CD1c-positive myeloid dendritic cell (primary cell): ENCODE results near the gene LAMA1.

Source experiments
- DNase-seq: peaks from one replicate; pipeline ENCODE4 v3.0.0-alpha.2; 2016; ENCODE audit errors: extremely low spot score

The LAMA1 gene

DNA sequence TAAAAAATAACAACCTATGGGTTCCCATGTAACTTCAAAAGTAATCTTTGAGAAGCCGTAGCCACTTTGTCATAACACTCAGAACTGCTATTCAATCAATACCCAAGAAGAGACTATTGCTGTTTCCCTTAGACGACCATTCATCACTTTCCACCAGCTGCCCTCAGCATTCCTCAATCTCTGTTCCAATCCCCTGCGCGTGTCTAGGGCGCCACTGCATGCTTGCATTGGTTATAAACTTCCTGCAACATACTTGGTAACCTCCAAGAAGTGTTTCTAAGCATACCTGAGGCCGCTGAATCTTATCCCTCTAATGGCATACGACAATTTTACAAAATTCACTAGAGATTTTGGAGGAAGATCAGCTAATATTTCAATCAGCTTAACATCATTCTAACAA lies 134.2 kb downstream of the LAMA1 start:
- no peak for DNase-seq

DNA sequence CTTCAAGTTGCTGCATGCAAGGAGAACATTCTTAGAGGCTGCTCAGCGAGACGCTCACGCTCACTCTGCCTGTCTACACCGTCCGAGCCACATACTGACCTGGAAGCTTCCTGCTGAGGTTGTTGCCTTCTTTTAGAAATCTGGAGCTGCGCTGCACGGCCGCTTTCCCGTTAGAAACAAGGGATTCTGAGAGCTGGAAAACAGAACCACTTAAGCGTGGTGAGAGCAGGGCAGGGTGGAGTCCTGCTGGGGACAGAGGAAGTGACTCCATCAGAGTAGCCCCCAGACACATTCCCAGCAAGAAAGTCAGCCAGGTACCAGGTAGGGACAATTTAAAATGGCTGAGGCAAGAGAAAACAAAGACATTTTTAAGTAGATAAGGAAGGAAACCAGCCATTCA lies 135.2 kb downstream of the LAMA1 start:
- DNase-seq: no peak

DNA sequence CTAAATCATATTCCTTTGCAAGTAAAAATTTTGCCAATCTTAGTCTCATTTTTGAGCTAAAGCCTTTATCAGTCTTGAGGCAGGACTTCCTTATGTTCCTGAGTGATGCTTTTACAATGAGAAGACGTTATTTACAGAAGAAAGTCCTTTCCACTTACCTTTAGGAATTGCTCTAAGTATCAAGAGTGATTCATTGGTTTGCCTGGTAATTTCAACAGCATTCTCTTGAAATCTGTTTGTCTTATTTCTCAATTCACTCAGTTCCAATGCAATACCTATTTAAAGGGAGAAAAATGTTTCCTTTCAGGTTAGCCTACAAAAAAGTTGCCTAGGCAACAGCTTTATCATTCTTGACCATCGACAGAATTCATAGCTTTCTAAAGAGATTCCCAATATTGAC lies 137.2 kb downstream of the LAMA1 start:
- DNase-seq: no peak

DNA sequence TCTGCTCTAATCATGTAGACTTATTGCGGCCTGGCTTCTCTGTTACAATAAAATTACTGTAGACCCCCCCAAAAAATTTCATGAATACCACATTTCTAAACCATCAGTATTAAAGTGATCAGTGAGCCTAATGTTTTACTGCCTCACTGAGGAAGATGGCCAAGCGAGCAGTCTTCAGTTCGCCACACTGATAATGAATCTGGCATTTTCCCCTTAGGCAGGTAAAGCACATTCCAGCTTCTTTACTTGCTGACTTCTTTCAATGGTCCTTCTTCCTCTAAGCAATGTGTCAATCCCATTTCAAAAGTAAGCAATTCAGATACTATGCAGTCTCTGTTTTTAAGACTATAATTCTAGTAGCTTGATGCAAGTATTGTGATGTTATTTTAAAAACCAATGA lies 137.6 kb downstream of the LAMA1 start:
- no peak for DNase-seq

DNA sequence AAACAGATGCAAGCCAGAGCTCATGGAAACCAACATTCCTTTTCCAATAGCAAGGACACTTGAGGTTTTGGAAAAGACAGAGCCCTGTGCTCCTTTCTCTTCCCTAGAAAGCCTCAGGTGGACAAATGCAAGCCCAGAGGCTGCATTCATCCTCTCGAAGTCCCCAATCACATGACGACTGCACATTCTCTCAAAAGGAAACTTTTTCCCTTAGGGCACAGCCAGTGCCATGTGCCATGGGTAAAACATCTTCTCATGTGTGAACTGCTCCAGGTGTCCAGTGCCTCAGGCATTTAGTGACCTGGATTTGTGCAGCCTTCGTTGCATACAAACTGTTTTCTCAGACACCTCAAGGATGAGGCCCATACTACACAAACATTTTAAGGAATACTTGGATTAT lies 140.7 kb downstream of the LAMA1 start:
- no peak for DNase-seq

DNA sequence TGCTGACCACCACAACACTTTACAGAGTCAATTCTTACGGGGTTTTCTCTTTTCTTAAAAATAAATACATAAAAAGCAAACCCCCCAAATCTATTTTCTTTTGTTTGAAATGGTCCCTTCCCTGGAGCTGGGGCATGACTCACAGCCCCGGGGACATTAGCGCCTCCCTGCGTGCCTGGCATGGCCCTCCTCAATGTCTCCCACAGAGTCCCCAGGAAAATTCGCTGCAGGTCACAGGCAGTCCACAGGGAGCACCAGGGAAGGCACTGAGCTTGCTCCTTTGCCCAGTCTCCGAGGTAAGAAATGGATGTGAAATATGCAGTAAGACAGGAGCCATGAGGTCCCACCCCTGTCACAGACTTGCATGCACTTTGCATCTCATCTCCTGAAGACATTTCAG lies 142.5 kb downstream of the LAMA1 start:
- no peak for DNase-seq

DNA sequence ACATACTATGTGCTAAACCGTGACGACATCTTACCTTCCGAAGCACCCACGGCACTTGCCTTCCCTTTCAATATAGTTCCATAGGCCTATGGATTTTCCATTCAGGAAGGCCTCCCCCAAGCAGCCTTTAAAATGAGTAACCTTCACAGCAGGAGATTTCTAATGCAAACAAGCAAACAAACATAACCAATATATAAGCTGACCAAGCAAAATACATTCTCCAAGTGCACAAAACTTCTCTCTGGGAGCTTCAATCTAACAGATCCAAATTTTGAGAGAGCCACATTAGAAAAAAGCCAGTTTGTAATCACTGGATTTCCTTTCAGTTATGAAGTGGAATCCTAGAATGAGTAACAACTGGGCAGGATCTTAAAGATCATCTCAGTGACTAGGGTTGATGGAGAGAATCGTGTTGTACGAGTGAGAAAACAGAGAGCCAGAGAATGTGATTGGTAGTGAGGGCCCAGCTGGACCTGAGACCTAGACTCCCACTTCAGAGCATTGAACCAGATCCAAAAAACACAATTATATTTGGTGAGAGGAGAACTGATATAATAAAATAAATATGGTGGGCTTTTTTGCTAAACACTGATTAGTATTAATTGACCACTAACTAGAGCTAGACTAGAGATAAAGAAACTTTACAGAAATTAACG lies 145.6 kb downstream of the LAMA1 start:
- DNase-seq: no peak

DNA sequence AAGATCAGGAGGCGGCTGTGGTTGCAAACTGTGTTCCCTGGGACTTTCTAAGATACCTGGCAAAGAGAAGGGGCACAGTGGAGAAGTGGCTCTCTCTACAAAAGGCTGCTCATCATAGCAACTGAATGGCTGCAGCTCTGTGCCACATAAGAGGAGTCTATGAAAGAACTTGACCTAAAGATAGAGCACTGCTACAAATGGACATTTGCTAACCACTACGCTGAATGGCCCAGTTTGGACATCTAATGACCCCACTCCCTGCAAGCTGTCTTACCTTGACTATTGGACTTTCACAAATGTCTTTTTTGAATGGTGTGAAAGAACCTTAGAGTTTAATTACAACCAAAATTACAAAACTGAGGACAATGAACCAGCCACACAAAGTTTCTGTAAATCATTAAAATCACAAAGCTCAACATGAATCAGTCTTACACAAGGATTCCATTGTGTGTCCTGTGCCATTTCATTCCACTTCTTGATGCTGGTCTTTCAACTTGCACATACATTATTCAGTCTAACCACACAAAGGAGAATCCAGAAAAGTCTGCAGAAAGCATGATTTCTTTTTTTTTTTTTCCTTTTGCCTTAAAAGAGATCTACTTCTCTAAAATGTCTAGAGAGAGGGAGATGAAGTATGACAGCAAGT lies 154.0 kb downstream of the LAMA1 start:
- DNase-seq: no peak

DNA sequence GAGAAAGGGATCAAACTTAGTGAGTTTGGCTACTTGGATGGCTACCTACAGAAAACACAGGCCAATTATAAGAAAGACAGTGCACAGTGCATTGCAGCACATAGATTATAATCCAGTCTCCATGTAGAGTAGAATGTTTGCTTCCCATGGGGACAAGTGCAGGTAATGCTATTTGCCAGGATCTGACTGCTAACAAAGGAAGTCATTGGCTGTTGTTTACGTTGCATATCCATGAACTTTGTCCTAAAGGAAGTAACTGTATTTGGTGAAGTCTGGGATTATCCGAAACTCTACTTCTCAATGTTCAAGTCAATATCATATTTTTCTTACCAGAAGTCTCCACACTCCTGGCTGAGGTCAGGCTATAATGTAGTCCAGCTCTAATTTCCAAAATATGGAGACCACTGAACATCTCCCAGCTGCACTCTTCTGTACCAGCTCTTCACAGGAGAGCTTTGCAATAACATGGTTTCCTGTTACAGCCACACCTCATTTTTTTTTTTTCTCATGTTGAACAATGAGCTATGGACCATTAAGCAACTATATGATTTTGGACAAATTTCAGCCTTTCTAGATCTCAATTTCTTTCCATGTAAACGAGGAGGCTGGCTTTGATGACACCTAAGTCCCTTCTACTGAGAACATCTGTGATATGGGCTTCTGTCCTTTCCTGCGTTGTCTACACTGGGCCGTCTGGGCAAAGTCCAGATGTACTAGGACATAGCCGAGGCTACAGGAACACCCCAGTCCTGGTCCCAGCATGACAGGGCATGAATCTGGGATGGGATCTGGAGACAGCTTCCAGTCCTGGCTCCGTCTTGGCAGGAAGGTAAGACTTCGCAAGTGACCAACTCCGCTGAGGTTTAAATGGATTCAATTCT lies 154.8 kb downstream of the LAMA1 start:
- DNase-seq: no peak

DNA sequence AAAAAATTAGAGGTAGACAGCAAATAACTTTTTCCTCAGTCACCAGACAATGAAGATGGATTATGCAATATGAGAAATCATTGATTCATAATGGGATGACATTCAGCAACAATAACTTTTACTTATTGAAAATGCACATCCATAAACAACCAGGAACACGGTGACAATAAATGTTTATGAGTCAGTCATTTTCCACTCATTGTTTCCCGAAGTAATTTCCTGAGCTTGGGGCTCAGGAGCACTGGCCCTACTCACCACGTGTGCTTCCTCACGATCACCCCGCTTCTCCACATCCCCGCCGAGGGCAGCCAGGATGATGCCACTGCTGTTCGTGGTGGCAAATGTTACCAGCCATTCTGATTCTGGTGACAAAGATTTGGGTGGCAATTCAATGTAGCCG lies 156.3 kb downstream of the LAMA1 start:
- no peak for DNase-seq

DNA sequence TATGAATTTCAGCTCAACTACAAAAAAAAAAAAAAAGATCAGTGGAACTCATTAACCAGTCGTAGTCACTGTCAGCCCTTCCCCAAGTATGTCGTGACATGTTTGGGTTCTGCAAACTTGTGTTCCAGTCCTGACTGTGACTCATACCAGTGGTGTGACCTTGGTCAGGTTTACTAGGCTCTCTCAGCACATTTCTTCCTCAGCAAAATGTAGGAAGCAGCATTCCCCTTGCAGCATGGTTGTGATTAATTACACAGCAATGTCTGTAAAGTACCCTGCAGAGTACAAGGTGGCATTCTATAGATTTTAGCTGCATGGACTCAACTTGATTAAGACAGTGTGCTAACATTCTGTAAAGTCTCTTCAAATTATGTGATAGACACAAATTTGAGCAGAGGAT lies 156.9 kb downstream of the LAMA1 start:
- no peak for DNase-seq

DNA sequence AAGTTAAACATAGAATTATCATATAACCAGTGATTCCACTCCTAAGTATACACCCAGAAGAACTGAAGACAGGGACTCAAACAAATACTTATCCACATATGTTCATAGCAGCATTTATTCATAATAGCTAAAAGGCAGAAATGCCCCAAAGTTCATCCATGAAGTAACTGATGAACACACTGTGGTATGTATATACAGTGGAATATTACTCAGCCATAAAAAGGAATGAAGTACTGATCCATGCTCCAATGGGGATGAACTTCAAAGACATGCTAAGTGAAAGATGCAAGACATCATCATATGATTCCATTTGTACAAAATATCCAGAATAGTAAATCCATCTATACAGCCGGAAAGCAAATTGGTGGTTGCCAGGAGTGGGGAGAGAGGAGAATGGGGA lies 157.5 kb downstream of the LAMA1 start:
- DNase-seq: no peak

DNA sequence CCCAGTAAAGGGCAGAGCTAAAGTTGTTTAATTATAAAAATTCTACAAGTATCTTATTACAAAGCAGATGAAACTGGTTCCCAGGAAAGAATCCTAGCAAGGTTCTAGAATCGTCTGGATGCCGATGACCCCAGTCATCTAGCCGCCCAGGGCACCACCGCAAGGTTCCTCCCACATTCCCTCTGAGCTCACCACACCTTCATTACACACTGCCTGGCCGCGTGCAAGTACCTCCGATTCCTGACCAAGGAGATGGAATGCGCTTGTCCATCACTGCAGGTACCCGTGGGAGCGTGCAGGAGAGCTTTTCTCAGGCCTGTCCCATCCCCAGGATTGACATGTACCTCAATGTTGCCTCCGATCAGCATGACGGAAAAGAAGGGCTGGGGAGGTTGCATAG lies 158.5 kb downstream of the LAMA1 start:
- no peak for DNase-seq

DNA sequence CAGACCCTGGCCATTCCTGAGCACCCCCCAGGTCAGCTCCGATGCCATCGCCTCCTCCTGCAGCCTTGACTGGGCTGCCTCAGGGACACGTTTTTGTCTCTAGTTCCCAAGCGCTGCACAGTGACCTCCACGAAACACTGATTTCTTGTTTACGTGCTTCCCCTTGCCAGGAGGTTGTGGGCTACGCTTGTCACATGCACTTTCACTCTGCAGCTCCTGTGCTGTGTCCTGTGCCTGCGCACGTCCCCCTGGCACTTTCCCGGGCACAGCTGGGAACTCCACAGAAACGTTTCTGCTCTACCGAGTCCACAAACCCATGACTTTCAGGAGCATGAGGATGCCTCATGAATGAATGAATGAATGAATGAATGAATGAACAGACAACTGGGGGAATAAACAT lies 160.6 kb downstream of the LAMA1 start:
- no peak for DNase-seq

DNA sequence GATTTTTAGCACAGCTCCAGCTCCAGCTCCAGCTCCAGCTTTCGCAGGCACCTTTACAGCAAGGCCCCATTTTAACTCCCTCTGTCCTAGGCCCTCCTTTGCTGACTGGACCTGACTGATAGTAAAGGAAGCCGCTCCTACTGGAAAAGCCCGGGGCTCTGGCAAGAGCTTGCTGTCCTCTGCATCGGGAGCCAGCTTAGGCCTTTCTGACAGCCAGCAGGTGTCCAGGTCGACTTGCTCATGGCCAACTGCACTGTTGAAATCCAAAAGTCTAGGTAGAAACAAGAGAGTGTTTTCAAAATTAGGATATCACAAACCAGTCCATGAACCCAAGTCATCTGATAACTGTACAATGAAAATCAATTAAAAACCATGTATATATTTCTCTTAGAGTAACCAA lies 161.1 kb downstream of the LAMA1 start:
- no peak for DNase-seq

DNA sequence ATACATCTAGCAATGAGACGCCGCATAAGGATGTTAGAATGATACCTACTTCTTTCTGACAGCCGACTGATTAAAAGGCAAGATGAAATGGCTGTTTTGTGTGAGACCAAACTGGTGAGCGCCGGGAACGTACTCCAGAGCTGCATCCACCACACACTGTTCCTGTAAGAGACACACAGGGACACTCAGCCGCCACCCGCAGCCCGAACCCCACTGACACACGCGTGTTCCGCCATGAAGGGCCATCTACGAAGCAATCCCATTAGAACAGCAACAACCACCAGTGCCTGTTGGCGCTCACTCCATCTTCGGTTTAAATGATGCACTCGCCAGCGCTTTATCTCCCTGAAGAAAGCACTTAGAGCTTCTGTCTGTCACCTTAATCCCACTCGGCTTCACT lies 162.3 kb downstream of the LAMA1 start:
- DNase-seq: no peak

DNA sequence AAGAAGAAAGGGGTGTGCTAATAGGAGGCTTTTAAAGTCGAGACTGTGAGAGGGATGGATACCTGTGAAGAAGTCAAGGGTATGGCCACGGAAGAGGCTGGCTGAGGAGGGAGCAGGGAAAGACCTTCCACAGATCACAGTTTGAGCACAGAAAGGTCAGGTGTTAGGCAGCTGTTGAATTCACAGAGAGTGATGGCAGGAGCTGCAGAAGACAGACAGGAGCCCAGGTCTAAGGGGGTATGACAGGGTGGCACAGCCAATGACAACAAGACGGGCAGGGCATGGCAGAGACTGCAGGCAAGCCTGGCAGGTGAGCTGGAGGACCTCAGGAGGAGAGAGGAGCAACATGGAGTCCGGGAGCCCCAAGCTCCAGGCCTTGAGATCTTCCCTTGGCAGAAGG lies 163.1 kb downstream of the LAMA1 start:
- no peak for DNase-seq

DNA sequence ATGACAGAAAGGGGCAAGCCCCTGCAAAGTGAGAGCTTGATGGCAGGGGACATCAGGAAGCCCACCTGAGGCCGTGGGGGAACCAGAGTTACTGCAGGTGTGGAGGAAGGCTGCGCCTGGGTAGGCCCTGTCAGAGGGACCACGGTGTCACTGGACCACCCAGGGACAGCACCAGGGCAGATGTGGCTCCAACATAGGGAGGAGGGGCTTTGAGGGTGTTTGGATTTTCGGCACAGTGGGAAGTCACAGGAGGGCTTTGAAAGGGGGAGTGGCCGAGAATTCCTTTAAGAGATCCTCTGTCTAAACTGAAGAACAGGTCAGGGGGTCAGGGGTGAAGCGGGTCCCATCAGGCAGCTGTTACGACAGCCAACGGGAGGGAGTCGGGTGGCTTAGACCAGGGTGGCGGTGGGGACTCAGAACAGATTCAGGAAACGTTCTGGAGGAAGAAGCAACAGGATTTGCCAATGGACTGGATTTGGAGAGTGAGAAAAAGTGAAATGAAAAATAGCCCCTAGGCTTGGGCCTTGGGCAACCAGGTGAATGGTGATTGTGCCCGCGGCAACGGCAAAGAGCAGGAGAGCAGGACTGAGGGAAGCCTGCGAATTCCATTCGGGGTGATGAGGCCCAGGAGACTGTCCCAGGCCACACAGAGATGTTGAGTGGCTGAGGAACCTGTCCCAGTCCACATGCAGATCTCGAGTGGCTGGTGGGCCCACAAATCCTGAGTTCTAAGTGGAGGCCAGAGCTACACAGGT lies 166.1 kb downstream of the LAMA1 start:
- DNase-seq: no peak

DNA sequence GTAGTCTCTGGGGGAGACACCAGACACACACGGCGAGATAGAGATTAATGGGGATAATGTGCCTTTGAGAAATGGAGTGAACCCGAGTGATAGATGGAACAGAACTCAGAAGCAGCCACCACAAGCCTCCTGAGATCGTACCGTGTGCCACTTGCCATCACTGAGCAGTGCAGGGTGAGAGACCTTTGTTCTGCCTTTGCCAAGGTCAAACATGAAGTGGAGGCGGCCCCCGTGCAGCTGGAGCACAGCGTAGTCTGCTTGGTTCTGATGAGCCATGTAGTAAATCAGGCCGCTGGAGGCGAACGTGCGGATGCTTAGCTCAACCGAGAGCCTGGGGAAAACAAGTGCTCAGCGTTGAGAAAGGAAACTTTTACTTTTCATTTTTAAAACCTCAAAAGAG lies 167.0 kb downstream of the LAMA1 start:
- DNase-seq: no peak

DNA sequence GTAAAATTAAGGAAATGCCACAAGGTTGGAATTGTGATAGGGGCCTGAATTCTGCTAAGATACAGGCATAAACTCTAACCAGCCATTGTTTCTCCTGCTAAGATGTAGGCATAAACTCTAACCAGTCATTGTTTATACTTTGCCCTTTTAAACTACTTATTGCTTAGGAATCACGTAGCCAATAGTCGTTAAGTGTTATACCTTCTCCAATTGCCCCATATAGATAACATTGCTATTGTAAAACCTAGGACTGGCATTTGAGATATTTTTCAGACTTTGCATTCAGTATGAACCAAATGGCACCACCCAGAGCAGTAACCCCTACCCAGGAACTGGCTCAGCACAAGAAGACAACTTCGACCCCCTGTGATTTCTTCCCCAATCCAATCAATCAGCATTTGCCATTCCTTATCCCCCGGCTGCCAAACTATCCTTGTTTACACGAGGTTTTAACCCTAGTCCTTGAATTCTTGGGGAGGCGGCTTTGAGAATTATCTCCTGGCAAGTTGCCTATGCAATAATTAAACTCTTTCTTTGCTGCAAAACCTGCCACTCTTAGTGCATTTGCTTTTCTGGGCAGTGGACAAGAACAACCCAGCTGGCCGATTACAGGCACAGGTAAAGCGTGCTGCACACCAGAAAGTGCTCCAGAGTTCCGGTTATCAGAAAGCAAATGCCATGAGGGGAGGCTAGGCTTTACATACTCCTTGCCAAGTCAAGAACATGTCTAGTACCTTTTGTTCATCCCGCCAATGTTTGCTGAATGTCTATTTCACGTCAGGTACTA lies 167.6 kb downstream of the LAMA1 start:
- no peak for DNase-seq

DNA sequence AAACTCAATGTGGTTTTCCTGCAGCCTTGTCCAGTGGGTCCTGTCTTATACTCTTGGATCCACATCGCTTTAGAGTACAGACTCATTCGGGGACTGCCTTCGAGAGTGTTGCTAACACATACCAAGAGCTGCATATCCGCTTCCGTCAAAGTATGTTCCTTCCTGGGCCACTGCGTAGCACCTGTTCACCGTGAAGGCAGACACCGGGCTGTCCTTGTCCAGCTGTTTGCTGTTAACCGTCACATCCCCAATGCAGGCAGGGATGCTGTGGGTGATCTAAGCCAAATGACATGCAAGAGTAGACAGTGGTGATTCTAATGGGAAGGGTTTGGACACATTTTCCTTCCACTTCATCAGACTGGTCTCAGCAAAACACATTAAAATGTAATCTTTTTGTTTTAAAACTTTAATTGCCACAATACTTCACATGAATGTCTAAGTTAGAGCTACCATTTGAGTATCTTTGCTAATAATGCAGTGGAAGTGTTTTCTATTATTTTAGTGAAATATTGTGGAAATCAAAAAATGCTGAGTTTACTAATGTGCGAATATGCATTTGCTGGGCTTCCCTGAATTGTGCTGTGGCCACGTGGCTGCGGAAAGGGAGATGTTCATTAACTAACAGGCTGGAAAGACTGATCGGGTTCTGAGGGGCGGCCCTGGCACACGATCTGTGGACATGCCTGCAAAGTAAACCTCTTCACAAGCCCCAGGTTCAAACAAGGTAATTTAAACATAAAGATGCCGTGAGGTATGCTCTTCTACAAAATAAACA lies 169.1 kb downstream of the LAMA1 start:
- no peak for DNase-seq
